ELR (cell line): Measurements from ENCODE around the gene HELB.

Experiments
- DNase-seq: peaks from one replicate; pipeline ENCODE4 v3.0.0-alpha.2; 2015; ENCODE audit warnings: low read depth

Gene HELB

DNA sequence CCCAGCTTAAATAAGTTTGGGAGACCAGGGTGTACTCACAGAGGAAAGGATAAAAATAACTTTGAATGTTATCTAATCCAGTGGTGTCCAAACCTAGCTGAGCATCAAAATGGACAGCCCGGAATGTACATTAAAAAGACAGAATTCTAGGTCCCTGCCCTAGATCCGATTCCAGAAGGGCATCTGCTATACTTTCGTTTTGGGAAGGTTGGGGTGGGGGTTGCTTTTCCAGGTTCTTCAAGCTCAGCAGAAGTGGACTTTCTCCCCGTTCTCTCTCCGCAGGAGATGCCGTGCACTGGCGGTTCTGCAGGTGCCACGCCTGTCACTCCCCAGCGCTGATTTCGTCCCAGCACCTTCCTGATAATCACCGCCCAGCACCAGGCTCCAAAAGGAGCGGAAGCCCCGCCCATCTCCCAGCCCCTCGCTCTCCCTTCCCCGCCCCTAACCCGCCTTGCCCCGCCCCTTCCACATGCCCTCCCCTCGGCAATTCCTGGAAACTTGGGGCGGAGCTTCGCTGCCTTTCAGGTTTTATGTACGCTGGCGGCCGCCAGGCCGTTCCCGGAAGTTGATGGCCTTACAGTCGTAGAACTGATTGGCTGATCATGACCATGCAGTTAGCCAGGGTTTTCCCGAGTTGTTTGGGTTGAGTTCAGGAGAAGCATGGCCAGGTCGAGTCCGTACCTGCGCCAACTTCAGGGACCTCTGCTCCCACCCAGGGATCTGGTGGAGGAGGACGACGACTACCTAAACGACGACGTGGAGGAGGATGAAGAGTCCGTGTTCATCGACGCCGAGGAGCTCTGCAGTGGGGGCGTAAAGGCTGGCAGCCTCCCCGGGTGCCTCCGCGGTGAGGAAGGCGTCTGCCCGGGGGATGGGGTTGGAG, at the start of gene HELB:
TSS of gene HELB (plus strand) at position 550 of the 883 bp plus-strand sequence. CDS start at position 661, 111 bp downstream.
- peak; percentile 98 for DNase-seq

DNA sequence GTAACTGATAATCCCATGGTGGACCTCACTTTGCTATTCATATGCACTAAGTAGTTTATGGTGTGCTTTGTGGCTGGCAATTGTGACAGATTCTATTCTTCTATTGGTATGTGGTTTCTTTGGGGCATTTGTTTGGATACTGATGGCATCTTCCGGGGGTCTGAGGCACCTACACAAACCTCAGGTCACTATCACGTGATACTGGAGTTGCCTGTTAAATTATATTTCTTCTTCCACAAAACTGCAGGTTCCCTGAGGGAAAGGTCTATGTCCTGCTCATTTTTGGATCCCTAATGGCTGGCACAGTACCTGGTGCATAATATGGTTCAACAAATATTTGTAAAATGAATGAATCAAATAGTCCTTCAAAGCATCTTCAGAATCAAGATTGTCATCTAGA, 49.5 kb upstream of the HELB start:
- DNase-seq, result no peak

DNA sequence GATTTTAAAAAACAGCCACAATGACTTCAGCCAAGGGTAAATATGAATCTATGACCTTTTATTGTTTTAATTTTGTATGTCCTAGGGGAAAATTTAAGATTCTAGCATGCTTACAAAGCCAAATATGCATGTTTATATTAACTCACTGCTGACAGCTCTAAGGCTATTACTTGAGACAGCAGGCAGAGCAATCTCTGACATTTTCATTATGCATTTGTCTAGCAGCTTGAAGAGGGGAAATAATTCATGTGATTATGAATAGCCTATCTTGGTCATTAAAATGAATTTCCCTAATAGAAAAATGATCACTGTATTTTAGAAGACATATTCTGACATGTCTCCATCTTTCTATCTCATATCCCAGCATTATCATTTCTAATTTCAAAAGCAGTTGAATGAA, 46.6 kb upstream of the HELB start:
- no peak for DNase-seq

DNA sequence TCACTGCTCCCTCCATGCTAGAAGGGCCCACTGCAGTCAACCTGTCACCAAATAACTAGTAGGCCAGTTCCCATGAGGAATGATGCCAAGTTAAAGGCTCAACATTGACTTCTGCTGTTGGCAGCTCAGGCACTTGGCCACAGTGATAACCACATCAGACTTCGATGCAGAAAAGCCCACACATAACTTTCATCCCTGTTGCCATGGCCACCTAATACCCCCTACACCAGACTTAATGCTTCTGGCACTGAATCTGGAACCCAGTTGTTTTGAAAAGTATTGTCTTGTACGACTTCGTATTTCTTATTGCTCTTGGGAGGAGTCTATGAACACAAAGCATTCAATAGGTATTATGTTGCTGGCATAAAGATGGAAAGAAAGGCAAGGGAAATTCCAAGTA, 44.3 kb upstream of the HELB start:
- DNase-seq, result no peak

DNA sequence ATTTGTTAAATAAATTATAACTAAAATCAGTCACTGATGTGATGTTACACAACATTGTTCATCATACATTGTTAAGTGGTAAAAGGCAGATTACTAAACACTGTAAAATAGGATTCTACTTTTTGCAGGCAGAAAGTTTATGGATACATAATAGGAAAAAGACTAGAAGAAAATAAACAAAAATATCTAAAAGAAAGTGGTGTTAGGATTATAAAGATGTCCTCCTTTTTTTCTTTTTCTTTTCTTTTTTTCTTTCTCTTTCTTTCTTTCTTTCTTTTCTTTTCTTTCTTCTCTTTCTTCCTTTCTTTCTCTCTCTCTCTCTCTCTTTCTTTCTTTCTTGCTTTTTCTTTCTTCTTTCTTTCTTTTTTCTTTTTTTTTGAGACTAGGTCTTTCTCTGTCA, 39.6 kb upstream of the HELB start:
- no peak for DNase-seq

DNA sequence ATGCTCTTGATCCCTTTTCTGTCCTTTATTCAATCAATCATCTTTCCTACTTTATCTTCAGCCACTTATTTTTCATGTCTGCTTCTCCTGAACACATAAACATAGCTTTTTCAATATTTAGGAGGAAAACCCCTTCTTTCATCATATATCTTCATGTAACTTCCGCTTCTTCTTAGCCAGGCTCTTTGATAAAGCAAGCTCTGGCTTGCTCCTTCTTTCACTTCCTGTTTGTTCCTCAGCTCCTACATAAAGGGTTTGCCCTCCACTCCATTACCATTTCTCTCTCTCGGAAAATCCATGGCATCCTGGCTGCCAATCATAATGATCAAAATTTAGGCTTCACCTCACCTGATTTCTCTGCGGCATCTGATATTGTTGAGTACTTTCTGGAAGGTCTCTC, 33.7 kb upstream of the HELB start:
- no peak for DNase-seq

DNA sequence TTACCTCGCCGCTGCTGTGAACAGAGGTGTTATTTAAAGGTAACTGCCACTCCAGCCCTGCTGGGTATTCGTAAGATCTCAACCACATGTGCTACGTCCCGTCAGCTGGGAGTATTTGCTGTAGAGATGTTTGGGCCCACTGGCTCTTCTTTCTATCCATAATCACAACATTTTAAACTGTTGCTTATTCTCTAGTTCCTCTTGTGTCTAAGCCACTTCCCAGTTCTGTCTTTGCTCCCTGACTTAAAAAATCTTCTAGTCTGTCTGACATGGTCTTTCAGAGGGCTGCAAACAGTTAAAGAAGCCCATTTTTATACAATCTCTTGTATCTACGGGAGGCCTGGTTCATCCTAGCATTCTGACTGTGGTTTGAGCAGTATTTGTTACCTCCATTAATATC, 33.2 kb upstream of the HELB start:
- no peak for DNase-seq

DNA sequence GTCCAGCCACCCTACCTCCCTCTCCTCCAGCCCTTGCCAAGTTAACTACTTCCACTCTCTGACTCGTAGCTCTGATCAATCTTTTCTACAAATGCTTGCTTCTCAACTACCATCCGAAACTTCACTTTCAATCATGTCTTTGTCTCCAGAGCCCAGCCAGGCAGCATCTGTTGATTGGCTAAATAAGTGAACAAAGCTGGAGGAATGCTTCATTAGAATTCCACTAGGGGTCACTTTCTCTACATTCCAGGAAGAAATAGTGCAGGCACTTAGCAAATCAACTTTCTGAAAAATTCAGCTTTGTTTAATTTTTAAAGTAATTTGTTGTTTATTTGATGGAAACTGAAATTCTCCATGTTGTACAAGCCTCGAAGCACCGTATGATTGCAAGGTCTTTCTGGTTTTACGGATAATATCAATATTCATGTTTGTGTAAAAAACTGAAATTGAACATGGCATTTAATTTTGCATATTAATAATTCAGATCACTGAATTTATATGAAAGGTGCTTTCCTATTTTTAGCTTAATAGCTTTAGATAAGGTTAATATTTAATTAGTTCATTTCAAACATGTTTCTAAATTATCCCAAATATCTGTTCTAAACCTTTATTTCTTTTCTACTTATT, 32.4 kb upstream of the HELB start:
- peak; percentile 67 for DNase-seq

DNA sequence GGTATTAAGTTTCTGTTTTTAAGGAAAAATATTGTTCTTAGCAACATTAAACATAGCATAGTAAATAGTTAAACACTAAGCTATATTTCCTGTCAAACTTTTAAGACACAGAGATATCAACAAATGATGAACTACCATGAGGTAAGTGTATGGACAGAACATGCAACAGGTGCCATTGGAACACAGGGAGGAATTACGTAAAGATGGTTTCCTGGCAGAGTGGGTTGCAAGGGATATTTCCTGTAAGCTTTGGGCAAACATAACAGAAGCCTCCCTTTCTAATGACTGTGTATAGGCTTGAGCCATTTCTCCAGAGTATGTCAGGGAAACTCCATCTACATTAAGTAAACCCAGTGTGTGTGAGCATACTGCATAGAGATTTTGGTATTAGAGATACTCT, 31.7 kb upstream of the HELB start:
- DNase-seq, result no peak

DNA sequence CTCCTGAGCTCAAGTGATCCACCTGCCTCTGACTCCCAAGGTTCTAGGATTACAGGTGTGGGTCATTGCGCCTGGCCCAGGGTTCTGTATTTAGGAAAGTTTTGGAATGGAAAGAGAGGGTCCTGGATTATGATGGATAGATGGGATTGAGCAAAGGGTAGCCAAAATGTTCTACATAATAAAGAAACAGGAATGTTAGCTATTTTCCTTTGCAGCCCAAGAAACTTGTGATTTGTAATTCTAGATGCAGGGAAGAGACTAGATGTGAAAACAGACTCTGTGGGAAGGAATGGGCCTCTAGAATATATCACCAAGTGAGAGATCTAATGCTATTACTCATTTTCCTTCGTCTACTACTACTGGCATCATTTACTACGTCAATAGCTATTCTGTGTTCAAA, 29.6 kb upstream of the HELB start:
- DNase-seq, result no peak

DNA sequence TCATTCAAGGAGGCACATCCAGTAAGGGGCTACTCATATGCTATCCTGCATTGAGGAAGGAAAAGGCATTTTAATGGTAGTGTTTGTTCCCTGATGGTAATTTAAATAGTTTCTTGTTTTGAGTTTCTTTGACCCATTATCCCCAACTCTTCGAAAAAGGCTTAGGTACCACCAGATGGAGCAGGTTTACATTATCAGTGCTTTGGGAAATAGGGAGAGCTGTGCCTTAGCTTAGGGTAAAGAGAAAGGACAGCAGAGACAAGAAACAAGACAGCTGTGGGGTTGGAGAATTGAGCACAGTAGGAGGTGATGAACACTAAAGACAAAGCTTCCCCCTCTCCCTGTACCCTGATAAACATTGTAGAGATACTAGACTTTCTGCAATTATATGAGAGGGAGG, 29.1 kb upstream of the HELB start:
- no peak for DNase-seq

DNA sequence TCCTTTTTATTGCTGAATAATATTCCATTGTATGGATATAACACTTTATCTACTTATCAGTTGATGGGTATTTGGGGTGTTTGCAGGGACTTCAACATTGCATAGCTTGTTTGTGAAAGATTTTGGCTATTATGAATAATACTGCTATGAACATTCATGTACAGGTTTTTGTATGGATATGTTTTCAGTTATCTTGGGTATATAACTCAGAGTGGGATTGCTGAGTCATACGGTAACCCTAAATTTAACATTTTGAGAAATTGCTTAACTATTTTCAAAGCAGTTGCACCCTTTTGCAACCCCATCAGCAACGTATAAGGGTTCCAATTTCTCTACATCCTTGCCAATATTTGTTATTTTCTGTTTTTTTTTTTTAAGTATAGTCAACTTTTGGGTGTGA, 27.3 kb upstream of the HELB start:
- DNase-seq, result no peak

DNA sequence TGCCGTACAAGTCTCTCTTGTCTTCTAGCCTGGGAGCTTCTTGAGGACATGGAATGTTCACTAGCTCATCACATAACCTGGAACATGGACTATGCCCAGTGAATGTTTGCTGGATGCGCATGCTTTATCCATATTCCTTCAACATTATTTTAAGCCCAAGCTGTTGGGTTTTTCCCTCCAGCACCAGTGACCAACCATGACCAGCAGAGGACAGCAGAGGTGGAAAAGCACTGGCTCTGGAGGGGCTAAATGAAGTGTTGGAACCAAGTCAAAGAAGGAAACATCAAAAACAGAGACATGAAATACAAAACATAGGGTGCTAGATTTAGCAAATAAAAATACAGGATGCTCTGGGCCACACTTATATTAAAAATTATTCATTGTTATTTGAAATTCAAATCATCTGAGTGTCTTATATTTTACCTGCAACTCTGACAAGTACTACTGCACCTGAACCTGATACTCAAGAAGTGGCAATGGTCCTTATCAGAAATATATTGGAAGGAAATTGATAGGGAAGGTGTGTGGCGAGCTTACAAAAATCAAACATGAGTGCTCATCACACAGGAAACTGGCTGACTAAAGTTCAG, 23.1 kb upstream of the HELB start:
- DNase-seq, result peak; percentile 45

DNA sequence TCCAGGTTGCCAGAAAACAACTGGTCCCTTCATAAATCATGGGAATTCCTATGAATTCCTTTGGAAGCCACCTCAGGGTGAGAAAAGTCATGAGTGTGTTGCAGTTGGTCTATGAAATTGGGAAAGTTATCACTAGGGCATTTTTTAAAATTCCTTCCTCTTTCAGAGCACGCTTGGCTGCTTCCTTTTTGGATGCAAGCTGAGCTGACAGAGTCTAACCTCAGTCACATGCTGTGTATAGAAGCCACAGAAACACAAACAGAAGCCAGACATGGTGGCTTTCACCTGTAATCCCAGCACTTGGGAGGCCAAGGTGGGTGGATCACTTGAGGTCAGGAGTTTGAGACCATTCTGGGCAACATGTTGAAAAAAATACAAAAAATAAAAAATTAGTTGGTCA, 21.7 kb upstream of the HELB start:
- DNase-seq, result no peak

DNA sequence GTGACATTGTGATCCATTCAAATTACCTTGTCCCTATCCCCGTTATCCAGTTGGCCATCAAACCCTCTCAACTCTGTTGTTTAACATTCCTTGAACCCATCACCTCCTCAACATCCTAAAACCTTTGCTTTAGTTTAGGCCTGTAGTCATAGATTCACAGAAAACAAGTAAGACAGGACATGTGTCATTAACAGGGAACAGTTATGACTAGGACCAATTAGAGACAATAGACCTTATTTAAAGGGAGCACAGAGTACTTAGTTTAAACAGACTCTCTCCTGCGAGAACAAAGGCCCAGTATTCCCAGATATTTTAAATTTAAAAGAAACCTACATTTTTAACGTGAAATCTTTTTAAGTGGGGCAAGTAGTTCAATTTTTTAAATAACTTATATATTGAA, 20.0 kb upstream of the HELB start:
- no peak for DNase-seq

DNA sequence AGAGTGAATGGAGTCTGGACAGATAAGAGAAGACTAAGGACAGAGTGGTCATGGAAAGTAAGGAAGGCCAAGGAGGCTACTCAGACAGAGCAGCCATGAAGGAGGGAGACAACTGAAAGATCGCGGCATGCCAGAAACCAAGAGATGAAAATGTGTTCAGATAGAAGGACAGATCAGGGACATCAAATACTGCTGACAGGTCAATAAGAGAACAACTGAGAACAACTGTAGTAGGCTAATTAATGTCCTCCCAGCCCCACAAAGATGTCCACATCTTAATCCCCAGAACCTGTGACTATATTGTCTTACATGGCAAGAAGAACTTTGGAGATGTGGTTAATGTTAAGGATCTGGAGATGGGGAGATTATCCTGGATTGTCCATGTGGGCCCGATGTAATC, 15.0 kb upstream of the HELB start:
- DNase-seq, result no peak

DNA sequence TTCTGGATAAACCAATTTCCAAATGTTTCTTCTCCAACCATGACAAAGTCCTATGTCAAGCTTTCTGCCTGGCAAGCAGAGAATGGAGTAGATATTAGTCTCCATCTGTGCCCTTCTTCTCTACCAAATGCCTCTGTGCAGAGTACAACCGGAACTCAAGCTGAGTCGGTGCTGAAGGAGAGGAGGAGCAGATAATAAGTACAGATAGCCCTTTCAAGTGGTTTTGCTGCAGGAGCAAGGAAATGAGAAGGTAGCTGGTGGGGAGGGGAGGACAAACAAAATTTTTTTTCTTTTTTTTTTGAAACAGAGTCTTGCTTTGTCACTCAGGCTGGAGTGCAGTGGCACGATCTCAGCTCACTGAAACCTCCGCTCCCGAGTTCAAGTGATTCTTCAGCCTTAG, 14.2 kb upstream of the HELB start:
- DNase-seq, result no peak

DNA sequence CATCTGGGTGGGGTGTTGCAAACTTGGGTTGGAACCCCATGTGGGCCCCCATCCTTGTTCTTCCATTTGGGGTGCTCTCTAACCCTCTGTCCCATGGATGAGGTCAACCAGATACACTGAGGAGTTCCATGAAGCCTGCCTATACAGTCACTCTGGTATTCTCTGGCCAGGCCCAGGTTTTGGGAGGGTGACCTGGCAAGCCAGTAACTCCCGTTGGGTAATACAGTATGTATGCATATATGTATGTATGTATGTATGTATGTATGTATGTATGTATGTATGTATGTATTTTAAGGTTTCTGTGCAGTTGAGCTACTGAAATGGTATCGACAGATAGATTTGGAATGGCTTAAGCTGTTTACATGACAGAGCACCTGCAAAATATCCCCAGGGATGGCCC, 12.8 kb upstream of the HELB start:
- DNase-seq, result no peak

DNA sequence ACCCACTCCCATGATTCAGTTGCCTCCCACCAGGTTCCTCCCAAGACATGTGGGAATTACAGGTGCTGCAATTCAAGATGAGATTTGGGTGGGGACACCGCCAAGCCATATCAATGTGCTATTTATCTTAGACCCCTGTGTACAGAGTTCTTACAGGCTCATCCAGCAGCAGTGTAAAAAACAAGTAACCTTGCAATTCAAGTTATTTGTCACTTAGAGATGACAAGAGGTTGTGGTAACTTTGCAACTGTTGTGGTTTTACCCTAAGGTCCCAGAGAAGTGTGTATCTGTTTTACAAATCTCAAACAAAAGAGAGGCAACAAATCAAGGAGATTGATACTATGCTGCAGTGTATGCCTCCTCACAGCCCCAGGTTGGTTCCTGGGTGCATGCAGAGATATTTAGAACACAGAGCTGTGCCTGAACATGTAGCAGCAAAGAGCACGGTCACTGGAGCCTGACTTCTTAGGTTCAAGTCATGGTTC, 11.5 kb upstream of the HELB start:
- DNase-seq, result no peak

DNA sequence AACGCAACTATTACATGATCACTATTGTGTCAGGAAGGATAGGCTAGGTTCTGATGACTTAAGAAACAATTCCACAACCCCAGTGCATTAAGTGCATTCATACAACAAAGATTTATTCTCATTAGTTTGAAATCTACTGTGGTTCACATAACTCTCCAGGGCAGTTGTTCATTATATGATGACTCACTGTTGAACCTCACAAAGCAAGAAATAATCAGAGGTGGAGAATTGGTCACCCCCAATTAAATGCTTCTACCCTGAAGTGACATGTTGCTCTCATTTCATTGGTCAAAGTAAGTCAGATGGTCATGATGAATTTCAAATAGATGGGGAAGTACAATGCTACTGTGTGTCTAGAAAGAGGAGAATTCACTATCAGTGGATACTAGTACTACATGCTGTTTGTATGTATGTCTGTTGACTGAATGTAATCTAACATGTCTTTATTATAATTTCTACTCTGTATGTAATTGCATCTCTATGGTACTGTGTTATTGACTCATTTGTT, 6.1 kb upstream of the HELB start:
- DNase-seq, result peak; percentile 19

DNA sequence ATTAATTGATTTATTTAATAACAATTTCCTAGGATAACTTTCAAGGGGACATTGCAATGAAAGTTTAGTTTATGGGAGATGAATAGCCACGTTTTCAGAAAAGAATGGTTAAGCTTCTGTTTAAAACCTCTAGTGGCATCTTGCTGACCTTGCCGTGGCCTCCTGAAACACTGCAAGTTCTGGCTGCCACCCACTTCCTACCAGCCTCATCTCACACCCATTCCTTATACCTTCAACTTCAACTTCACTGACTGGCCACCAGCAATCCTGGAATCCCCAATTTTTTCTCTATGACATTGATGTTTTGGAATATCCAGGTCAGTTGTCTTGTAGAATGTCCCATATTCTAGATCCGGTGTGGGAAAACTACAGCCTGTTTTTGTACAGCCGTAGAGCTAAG, 5.2 kb upstream of the HELB start:
- DNase-seq, result no peak

DNA sequence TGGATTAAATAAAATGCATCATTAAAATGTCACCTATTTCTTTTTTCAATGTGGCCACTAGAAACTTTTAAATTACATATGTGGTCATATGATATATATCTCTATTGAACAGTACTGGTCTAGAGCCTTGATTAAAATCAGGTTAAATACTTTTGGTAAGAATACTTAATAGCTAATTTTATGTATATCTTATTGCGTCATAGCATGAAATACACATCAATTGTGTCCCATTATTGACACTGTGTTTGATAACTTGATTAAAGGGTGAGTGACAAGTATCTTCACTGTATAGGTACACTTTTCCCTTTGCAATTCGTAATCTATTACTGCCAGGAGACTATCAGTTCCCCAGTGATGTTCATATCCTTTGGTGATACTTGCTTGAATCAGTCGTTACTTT, 4.4 kb upstream of the HELB start:
- DNase-seq, result no peak

DNA sequence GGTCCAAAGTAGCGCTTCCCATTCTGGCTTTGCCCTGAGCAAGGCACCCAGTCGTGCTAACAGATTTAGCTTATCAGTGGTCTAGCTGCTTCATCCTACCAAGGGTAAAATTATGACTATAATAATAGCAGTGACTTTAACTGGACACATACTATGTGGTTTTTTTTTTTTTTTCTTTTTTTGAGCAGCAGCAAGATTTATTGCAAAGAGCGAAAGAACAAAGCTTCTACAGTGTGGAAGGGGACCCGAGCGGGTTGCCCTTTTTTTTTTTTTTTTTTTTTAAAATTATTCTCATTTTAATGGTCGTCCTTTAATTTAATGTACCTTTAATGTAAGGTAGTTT, 505 bp downstream of the HELB start:
- DNase-seq, result no peak
